ENCODE measurements around the gene MTMR1. TPM values are rescaled to one million over a fixed set of nuclear protein-coding genes. Genes with fewer than 3 reads are reported as not detected.

The MTMR1 gene
- total and polyA plus RNA-seq, 2 donors (not counting 3 experiments of a cell fraction or from before 2014, with no cell fraction given): 17.1 to 20.3 TPM

DNA sequence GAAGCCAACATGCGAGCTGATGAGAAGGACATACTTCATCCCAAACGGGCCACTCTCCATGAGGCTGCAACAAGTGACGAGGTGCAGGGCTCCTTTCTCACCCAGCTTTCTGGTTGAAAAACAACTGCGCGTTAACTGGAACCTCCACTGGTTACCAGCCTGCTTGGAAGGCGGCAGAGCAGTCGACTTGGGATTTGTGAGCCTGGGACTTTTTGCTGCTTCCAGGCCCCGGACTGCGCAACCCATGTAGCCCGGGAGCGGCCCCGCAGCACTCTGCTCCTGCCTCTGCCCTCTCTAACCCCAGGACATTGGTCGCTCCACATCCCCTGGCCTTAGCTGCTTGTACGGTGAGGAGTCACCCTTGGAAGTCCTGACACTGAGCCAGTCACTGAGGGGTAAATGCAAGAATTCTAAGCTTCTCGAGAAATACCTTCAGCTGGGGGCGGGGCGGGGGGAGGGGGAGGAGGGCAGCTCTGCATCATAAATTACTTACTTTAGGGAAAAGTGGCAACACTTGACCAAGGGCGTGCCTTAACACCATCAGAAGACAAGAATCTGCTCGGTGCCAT is 72.7 kb downstream of the MTMR1 start:
- H3K9me3 ChIP-seq (replicated peaks; ENCODE audit: control insufficient read depth, insufficient read depth, low read length): no peaks in the 10 kb centered on the region
- no peak for TF ChIP-seq GATA2 (IDR thresholded peaks at IDR 0.05; ENCODE audit: insufficient read depth, insufficient read length, low read depth, low read length)
- TF ChIP-seq, protein P1, sequence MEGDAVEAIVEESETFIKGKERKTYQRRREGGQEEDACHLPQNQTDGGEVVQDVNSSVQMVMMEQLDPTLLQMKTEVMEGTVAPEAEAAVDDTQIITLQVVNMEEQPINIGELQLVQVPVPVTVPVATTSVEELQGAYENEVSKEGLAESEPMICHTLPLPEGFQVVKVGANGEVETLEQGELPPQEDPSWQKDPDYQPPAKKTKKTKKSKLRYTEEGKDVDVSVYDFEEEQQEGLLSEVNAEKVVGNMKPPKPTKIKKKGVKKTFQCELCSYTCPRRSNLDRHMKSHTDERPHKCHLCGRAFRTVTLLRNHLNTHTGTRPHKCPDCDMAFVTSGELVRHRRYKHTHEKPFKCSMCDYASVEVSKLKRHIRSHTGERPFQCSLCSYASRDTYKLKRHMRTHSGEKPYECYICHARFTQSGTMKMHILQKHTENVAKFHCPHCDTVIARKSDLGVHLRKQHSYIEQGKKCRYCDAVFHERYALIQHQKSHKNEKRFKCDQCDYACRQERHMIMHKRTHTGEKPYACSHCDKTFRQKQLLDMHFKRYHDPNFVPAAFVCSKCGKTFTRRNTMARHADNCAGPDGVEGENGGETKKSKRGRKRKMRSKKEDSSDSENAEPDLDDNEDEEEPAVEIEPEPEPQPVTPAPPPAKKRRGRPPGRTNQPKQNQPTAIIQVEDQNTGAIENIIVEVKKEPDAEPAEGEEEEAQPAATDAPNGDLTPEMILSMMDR (IDR thresholded peaks at IDR 0.05; ENCODE audit: extremely low read depth in 1 of 2, insufficient read depth in 1 of 2, low read depth in 1 of 2, low read length in 2 of 2): no peak
- TF ChIP-seq JUN (IDR thresholded peaks at IDR 0.05; ENCODE audit: borderline replicate concordance, insufficient read depth, insufficient read length, low read depth): no peak
- TF ChIP-seq, protein P2, sequence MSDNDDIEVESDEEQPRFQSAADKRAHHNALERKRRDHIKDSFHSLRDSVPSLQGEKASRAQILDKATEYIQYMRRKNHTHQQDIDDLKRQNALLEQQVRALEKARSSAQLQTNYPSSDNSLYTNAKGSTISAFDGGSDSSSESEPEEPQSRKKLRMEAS (IDR thresholded peaks at IDR 0.05; ENCODE audit: insufficient read depth, insufficient read length): no peak
- TF ChIP-seq POLR2A (IDR thresholded peaks at IDR 0.05; ENCODE audit: low read depth, low read length): no peak
- no peak for TF ChIP-seq EZH2 (IDR thresholded peaks at IDR 0.05; ENCODE audit: borderline replicate concordance, low read depth, low read length, severe bottlenecking)
- no peak for TF ChIP-seq FOS (IDR thresholded peaks at IDR 0.05; ENCODE audit: borderline replicate concordance, insufficient read depth, low read length)
- no peak for TF ChIP-seq MYC (IDR thresholded peaks at IDR 0.05; ENCODE audit: low read depth, low read length)
- no peak for TF ChIP-seq POLR2AphosphoS5 (IDR thresholded peaks at IDR 0.05; ENCODE audit: insufficient read depth, low read depth, low read length)
- ChIA-PET POLR2A (no interaction called here), CTCF (interaction anchor here (1.7 to 2.6 kb wide), 2 partner anchors 316 to 318 kb away, joined by 10 to 13 read pairs; no protein-coding TSS in a partner anchor)
- intact Hi-C loops (cut with micrococcal nuclease) (no loop called here), dilution Hi-C loops (cut with MboI; ENCODE audit: extremely low pct_ligation_motif_present, low sequenced_read_pairs) (no loop called here)
- H3K9me1 ChIP-seq (replicated peaks; ENCODE audit: control insufficient read depth, extremely low read depth, insufficient read depth, low read length): no peaks in the 10 kb centered on the region
- no peaks in the 10 kb centered on the region for H3K36me3 ChIP-seq (ENCODE audit: control insufficient read depth in 2 of 2, extremely low read depth in 1 of 2, insufficient read depth in 2 of 2, low read length in 2 of 2)
- no peak overlapping the region for H3K9ac ChIP-seq (replicated peaks; ENCODE audit: extremely low read depth, insufficient read depth, low read length)
- H3K27me3 ChIP-seq (ENCODE audit: control insufficient read depth in 2 of 2, insufficient read depth in 2 of 2, low read length in 2 of 2): no peaks in the 10 kb centered on the region
- DNase-seq (ENCODE audit: low read depth, low spot score) (no peak), FAIRE-seq (no peak)
- no peak overlapping the region for H2AFZ ChIP-seq (ENCODE audit: low read depth, low read length)
- H4K20me1 ChIP-seq (replicated peaks; ENCODE audit: control insufficient read depth, extremely low read depth, insufficient read depth, low read length): no peaks in the 10 kb centered on the region
- no peak overlapping the region for H3K4me3 ChIP-seq (replicated peaks in 1 of 3; ENCODE audit: insufficient read depth in 1 of 3, low read depth in 1 of 3, low read length in 3 of 3)
- no peak overlapping the region for H3K4me2 ChIP-seq (ENCODE audit: insufficient read depth, low read length)
- BruUV-seq (replicated peaks): no TSS peak
- no peaks in the 10 kb centered on the region for H3K4me1 ChIP-seq (ENCODE audit: control insufficient read depth, extremely low read depth, insufficient read depth, low read length)
- no peak overlapping the region for H3K27ac ChIP-seq (ENCODE audit: insufficient read depth, low read depth, low read length)
- H3K79me2 ChIP-seq (ENCODE audit: control insufficient read depth, insufficient read depth, low read length): no peaks in the 10 kb centered on the region

Data from endothelial cell of umbilical vein (primary cell).